Measurements from ENCODE around the gene GPNMB.

Gene GPNMB

GRCh38 chr7:23232966-23233365 is 13.6 kb upstream of the GPNMB start:
- DNase-seq: no peak

GRCh38 chr7:23234569-23235296 is 11.8 kb upstream of the GPNMB start:
- no peak for DNase-seq

GRCh38 chr7:23235813-23236221 is 10.8 kb upstream of the GPNMB start:
- DNase-seq: no peak

GRCh38 chr7:23237000-23237399 is 9.6 kb upstream of the GPNMB start:
- no peak for DNase-seq

GRCh38 chr7:23238983-23239652 is 7.5 kb upstream of the GPNMB start:
- no peak for DNase-seq

GRCh38 chr7:23239698-23240097 is 6.9 kb upstream of the GPNMB start:
- DNase-seq: no peak

GRCh38 chr7:23242321-23242720 is 4.3 kb upstream of the GPNMB start:
- DNase-seq: peak; percentile 5

GRCh38 chr7:23242935-23243334 is 3.6 kb upstream of the GPNMB start:
- no peak for DNase-seq

- no peak for DNase-seq
Observed at GRCh38 chr7:23247046-23247602, 549 bp downstream of the GPNMB start.

GRCh38 chr7:23247603-23248335 is 1.2 kb downstream of the GPNMB start:
- no peak for DNase-seq

- no peak for DNase-seq
Observed at GRCh38 chr7:23249486-23249885, 2.9 kb downstream of the GPNMB start.

- no peak for DNase-seq
Observed at GRCh38 chr7:23254051-23254681, 7.6 kb downstream of the GPNMB start.

GRCh38 chr7:23256731-23257130 is 10.2 kb downstream of the GPNMB start:
- no peak for DNase-seq

- DNase-seq: no peak
Observed at GRCh38 chr7:23260371-23260770, 13.8 kb downstream of the GPNMB start.

- peak; percentile 74 for DNase-seq
Observed at GRCh38 chr7:23261843-23262452, 15.4 kb downstream of the GPNMB start.

- peak; percentile 42 for DNase-seq
Observed at GRCh38 chr7:23264916-23265458, 18.4 kb downstream of the GPNMB start.

- DNase-seq: no peak
Observed at GRCh38 chr7:23266918-23267317, 20.3 kb downstream of the GPNMB start.

- DNase-seq: no peak
Observed at GRCh38 chr7:23267357-23267756, 20.8 kb downstream of the GPNMB start.

- no peak for DNase-seq
Observed at GRCh38 chr7:23268167-23268566, 21.6 kb downstream of the GPNMB start.

GRCh38 chr7:23268746-23269145 is 22.2 kb downstream of the GPNMB start:
- no peak for DNase-seq

GRCh38 chr7:23272275-23272674 is 25.7 kb downstream of the GPNMB start:
- no peak for DNase-seq

GRCh38 chr7:23273141-23273599 is 26.6 kb downstream of the GPNMB start:
- DNase-seq: peak; percentile 95

Measured in activated CD4-positive, alpha-beta T cell treated with anti-CD3 and anti-CD28 coated beads, Interleukin-2, Interleukin-6, amounts not matched to agents 100 ng/mL and 50 ng/mL, durations not matched to agents 16 hours and 8 hours (primary cell).